Erythroblast (primary cell): ENCODE data around the gene PEX3.

Source experiments
- GATA1 ChIP-seq: IDR thresholded peaks from 2 replicates; pipeline ENCODE4 v1.6.1; 2011; ENCODE audit warnings: low read depth, mild to moderate bottlenecking, control low read depth, low read length, moderate library complexity
- POLR2A ChIP-seq: IDR thresholded peaks from 2 replicates; pipeline ENCODE4 v1.6.1; 2011; ENCODE audit warnings: mild to moderate bottlenecking, low read length

DNA sequence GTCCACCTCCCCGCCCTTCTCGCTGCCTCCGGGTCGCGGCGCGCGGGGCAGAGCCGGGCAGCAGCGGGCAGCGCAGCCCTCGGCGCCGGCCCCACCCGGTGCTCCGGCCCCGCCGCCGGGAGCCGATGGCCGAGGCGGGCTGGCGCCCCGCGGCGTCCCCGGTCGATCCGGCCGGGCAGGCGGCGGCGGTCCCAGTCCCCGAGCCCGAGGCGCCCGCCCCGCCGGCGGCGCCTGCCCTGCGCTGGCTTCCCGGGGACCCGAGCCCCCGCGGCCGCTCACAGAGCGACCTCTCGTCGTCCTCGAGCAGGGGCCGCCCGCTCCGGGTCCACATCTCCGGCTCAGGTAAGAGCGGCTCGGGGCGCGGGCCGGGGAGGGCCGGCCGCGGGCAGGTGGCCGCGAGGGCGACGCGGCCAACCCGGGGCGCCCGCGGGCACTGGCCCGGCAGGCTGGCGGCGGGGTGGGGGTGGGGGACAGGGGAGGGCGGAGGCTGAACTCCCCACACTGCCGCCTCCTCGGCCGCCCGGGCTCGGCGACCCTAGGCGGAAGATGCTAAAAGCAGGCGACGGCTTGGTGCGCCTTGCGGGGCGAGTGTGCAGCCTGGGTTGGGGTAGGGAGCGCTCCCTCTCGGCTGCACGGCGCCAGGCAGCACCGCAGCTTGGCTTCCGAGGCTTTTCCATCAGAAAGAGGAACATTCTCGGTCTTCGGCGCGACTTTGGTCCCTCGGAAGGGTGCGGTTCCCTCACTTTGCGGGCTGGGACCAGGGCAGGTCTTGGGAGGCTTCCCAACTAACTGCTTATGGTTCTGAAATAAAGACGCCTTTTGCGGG is 86.5 kb downstream of the PEX3 start:
- TF ChIP-seq POLR2A (no peak), GATA1 (no peak)
